ENCODE measurements around the gene CLEC12A. TPM values are rescaled to one million over a fixed set of nuclear protein-coding genes. Genes with fewer than 3 reads are reported as not detected.

CLEC12A gene
- total RNA-seq, 4 donors from 2014 or later = 0.49 to 0.98 TPM; not detected in 2

GRCh38 chr12:9928607-9929006 lies 42.6 kb upstream of the CLEC12A start:
- Histone ChIP-seq H3K27ac (no peak overlapping the region), H3K4me1 (no peaks in the 10 kb centered on the region), H3K9me3 (no peaks in the 10 kb centered on the region), H3K36me3 (no peaks in the 10 kb centered on the region), H3K27me3 (no peaks in the 10 kb centered on the region), H3K4me3 (no peak overlapping the region)
- in situ Hi-C loops (cut with MboI; ENCODE audit: low sequenced_read_pairs in 4 of 4) = loop anchor here (5.0 to 10.0 kb wide), 3 partner anchors 114 to 184 kb away; no protein-coding TSS in a partner anchor
- no peak for ATAC-seq
- intact Hi-C loops (cut with DNase I; ENCODE audit: low total_unique reads) = no loop called here
- TF ChIP-seq CTCF (IDR thresholded peaks at IDR 0.05 in 4 of 5, conservative IDR thresholded peaks at IDR 0.05 in 1 of 5) = no peak
- no peak for DNase-seq

GRCh38 chr12:9931245-9931644 lies 40.0 kb upstream of the CLEC12A start:
- no peak overlapping the region for H3K4me3 ChIP-seq
- ATAC-seq = no peak
- H3K9me3 ChIP-seq = no peaks in the 10 kb centered on the region
- in situ Hi-C loops (cut with MboI; ENCODE audit: low sequenced_read_pairs in 4 of 4) (no loop called here), intact Hi-C loops (cut with DNase I; ENCODE audit: low total_unique reads) (no loop called here)
- H3K4me1 ChIP-seq = no peaks in the 10 kb centered on the region
- H3K27me3 ChIP-seq = no peaks in the 10 kb centered on the region
- no peaks in the 10 kb centered on the region for H3K36me3 ChIP-seq
- TF ChIP-seq CTCF (IDR thresholded peaks at IDR 0.05 in 4 of 5, conservative IDR thresholded peaks at IDR 0.05 in 1 of 5) = no peak
- no peak for TF ChIP-seq POLR2A (IDR thresholded peaks at IDR 0.05)
- H3K27ac ChIP-seq = no peak overlapping the region
- DNase-seq = no peak

- Histone ChIP-seq H3K36me3 (no peaks in the 10 kb centered on the region), H3K4me3 (no peak within 1 kb of the TSS), H3K27me3 (no peaks in the 10 kb centered on the region), H3K9me3 (no peaks in the 10 kb centered on the region), H3K4me1 (no peaks in the 10 kb centered on the region), H3K27ac (no peak within 1 kb of the TSS)
- no peak for TF ChIP-seq CTCF (IDR thresholded peaks at IDR 0.05 in 4 of 5, conservative IDR thresholded peaks at IDR 0.05 in 1 of 5)
- no peak for TF ChIP-seq POLR2A (IDR thresholded peaks at IDR 0.05)
- intact Hi-C loops (cut with DNase I; ENCODE audit: low total_unique reads) (no loop called here), in situ Hi-C loops (cut with MboI; ENCODE audit: low sequenced_read_pairs in 4 of 4) (no loop called here)
- ATAC-seq (no peak), DNase-seq (no peak)
Observed at GRCh38 chr12:9932270-9932669, 38.9 kb upstream of the CLEC12A start, which contains the start of gene CLEC2A. Gene CLEC2A (minus strand): TSS chr12:9932370. CDS start chr12:9932329, 41 bp downstream.

- H3K9me3 ChIP-seq = no peaks in the 10 kb centered on the region
- H3K36me3 ChIP-seq = no peaks in the 10 kb centered on the region
- H3K27me3 ChIP-seq = peaks cover 0 to 3% (median 0%) of the 10 kb centered on the region in 3 donors
- H3K4me3 ChIP-seq = no peak overlapping the region
- H3K4me1 ChIP-seq = no peaks in the 10 kb centered on the region
- H3K27ac ChIP-seq = no peak overlapping the region
- ATAC-seq = no peak
- in situ Hi-C loops (cut with MboI; ENCODE audit: low sequenced_read_pairs in 4 of 4) = no loop called here
- no peak for TF ChIP-seq POLR2A (IDR thresholded peaks at IDR 0.05)
- intact Hi-C loops (cut with DNase I; ENCODE audit: low total_unique reads) = no loop called here
- no peak for DNase-seq
Observed at GRCh38 chr12:9933958-9934357, 37.3 kb upstream of the CLEC12A start.

- intact Hi-C loops (cut with DNase I; ENCODE audit: low total_unique reads) = no loop called here
- no peaks in the 10 kb centered on the region for H3K4me1 ChIP-seq
- ATAC-seq (no peak), DNase-seq (no peak)
- no peaks in the 10 kb centered on the region for H3K9me3 ChIP-seq
- H3K27ac ChIP-seq = no peak overlapping the region
- in situ Hi-C loops (cut with MboI; ENCODE audit: low sequenced_read_pairs in 4 of 4) = no loop called here
- H3K27me3 ChIP-seq = peaks cover 0 to 3% (median 0%) of the 10 kb centered on the region in 3 donors
- TF ChIP-seq CTCF (IDR thresholded peaks at IDR 0.05 in 4 of 5, conservative IDR thresholded peaks at IDR 0.05 in 1 of 5) (no peak), POLR2A (IDR thresholded peaks at IDR 0.05) (no peak)
- no peak overlapping the region for H3K4me3 ChIP-seq
- no peaks in the 10 kb centered on the region for H3K36me3 ChIP-seq
Observed at GRCh38 chr12:9935026-9935425, 36.2 kb upstream of the CLEC12A start.
